Breast epithelium (tissue), 4 donors: ENCODE results near the gene MYH10. TPM values are rescaled to one million over a fixed set of nuclear protein-coding genes. Genes with fewer than 3 reads are reported as not detected.

Experiments used
- DNase-seq, 2 donors: peaks; one replicate each; pipeline ENCODE4 v3.0.0-alpha.2; 2019; ENCODE audit warnings: low spot score in 2 of 2
- H3K27ac ChIP-seq, 2 donors: fragments of 200-600 bp; sonication (generic) in 1 of 2; one replicate each; pipeline ENCODE4 v1.5.1; 2016 to 2019; ENCODE audit warnings: mild to moderate bottlenecking in 1 of 2
- H3K27me3 ChIP-seq, 2 donors: fragments of 200-600 bp; sonication (generic) in 1 of 2; one replicate each; pipeline versions ENCODE4 v1.5.1 to v1.6.0; 2017 to 2019; ENCODE audit warnings: control low read depth in 1 of 2, mild to moderate bottlenecking in 1 of 2
- H3K36me3 ChIP-seq: fragments of 200-600 bp; one replicate; pipeline ENCODE4 v1.5.1; 2019
- H3K4me1 ChIP-seq, 2 donors: fragments of 200-600 bp; sonication (generic); one replicate each; pipeline ENCODE4 v1.5.1; 2016 to 2019; ENCODE audit warnings: control low read depth in 1 of 2
- H3K4me3 ChIP-seq, 3 donors: fragments of 200-600 bp; sonication (generic); 1 replicate in 2 of 3; 2 replicates in 1 of 3; pipeline ENCODE4 v1.5.1; 2016 to 2019; ENCODE audit warnings: mild to moderate bottlenecking in 3 of 3, moderate library complexity in 2 of 3
- H3K9me3 ChIP-seq, 2 donors: fragments of 200-600 bp; sonication (generic) in 1 of 2; one replicate each; pipeline ENCODE4 v1.5.1; 2016 to 2019; ENCODE audit warnings: control low read depth in 1 of 2
- POLR2A ChIP-seq: fragments of 450-650 bp; IDR thresholded peaks from one replicate; pipeline ENCODE4 v1.6.1; 2016; ENCODE audit warnings: antibody characterized with exemption, mild to moderate bottlenecking, moderate library complexity
- POLR2AphosphoS5 ChIP-seq, 3 donors: sonication (generic); formaldehyde crosslinking; IDR thresholded peaks; one replicate each; pipeline ENCODE4 v1.6.1; 2017; ENCODE audit warnings: antibody characterized with exemption in 3 of 3
- intact Hi-C: fragments of 100-400 bp; cut with DNase I; formaldehyde crosslinking; loops from one replicate; pipeline ENCODE4 v1.15.1; 2023; ENCODE audit warnings: low total_unique reads
- total RNA-seq, 3 donors: library from RNA; depleted of rRNA; stranded (reverse); fragments of >200 nt; gene quantifications; one replicate each; pipeline ENCODE4 v1.1.0, GENCODE V29; 2016
- TF ChIP-seq, protein P1 (sequence below), 3 donors: fragments of 450-650 bp; IDR thresholded peaks; one replicate each; pipeline ENCODE4 v1.5.1; 2016 to 2017; ENCODE audit warnings: antibody characterized with exemption in 3 of 3, mild to moderate bottlenecking in 3 of 3, moderate library complexity in 3 of 3

MYH10 gene
- total RNA-seq, 3 donors from 2014 or later: 46.2 to 54.7 (median 46.7) TPM

DNA sequence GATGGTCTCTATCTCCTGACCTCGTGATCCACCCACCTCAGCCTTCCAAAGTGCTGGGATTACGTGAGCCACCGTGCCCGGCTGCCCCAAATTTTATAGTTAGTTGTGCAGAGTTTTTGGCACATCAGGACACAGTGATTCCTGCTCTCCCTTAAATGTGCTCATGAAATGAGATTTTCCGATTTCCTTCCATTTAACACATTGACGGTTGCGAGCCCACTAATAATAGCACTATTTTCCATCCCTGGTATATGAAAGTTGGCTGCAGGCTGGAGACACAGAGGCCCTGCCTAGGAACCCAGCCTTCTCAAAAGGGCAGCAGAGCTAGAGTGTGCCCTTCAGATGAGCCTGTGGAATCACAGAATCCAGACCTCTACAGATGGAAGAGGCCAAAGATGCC lies 17.4 kb upstream of the MYH10 start:
- intact Hi-C loops: no loop called here

DNA sequence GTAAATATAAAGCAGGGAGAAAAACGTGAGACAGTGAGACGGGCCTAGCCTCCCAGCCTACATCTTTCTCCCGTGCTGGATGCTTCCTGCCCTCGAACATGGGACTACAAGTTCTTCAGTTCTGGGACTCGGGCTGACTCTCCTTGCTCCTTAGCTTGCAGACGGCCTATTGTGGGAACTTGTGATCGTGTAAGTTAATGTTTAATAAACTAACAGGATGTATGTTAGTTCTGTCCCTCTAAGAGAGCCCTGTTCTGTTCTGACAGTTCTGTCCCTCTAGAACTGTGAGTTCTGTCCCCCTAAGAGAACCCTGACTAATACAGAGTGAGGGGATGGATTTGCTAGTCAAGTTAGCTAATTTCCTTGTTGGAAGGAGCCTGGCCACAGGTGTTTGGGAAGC lies 16.7 kb upstream of the MYH10 start:
- TF ChIP-seq POLR2AphosphoS5 (IDR thresholded peaks at IDR 0.05) (no peak), POLR2A (no peak)
- TF ChIP-seq, protein P1, sequence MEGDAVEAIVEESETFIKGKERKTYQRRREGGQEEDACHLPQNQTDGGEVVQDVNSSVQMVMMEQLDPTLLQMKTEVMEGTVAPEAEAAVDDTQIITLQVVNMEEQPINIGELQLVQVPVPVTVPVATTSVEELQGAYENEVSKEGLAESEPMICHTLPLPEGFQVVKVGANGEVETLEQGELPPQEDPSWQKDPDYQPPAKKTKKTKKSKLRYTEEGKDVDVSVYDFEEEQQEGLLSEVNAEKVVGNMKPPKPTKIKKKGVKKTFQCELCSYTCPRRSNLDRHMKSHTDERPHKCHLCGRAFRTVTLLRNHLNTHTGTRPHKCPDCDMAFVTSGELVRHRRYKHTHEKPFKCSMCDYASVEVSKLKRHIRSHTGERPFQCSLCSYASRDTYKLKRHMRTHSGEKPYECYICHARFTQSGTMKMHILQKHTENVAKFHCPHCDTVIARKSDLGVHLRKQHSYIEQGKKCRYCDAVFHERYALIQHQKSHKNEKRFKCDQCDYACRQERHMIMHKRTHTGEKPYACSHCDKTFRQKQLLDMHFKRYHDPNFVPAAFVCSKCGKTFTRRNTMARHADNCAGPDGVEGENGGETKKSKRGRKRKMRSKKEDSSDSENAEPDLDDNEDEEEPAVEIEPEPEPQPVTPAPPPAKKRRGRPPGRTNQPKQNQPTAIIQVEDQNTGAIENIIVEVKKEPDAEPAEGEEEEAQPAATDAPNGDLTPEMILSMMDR (IDR thresholded peaks at IDR 0.05): no peak
- no peaks in the 10 kb centered on the region for H3K27me3 ChIP-seq
- no peak for DNase-seq
- no peaks in the 10 kb centered on the region for H3K4me1 ChIP-seq
- no peak overlapping the region for H3K27ac ChIP-seq
- no peak overlapping the region for H3K4me3 ChIP-seq
- intact Hi-C loops: no loop called here
- no peaks in the 10 kb centered on the region for H3K9me3 ChIP-seq
- no peaks in the 10 kb centered on the region for H3K36me3 ChIP-seq

More for the DNA sequence above, 17.4 kb upstream of the MYH10 start:
- Histone ChIP-seq H3K36me3 (no peaks in the 10 kb centered on the region), H3K4me3 (no peak overlapping the region), H3K9me3 (no peaks in the 10 kb centered on the region), H3K27me3 (no peaks in the 10 kb centered on the region), H3K4me1 (no peaks in the 10 kb centered on the region), H3K27ac (no peak overlapping the region)
- DNase-seq: no peak
- TF ChIP-seq, protein P1 (IDR thresholded peaks at IDR 0.05): no peak
- TF ChIP-seq POLR2A (no peak), POLR2AphosphoS5 (IDR thresholded peaks at IDR 0.05) (no peak)

DNA sequence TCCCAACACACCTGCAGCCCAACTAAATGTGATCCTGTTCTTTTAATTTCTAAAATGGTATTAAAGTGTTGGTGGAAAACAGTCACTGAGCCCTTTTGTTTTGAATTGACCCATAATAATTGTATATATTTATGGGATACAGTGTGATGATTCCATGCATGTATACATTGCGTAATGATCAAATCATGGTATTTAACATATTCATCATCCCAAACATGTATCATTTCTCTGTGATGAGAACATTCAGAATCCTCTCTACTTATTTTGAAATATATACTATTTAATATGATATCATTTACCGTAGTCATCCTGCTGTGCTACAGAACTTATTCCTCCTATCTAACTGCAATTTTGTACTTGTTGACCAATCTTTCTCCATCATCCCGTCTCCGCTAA lies 14.0 kb upstream of the MYH10 start:
- intact Hi-C loops: no loop called here
- DNase-seq: no peak

GRCh38 chr17:8643855-8644506 lies 13.5 kb upstream of the MYH10 start:
- intact Hi-C loops: no loop called here
- Histone ChIP-seq H3K27ac (no peak overlapping the region), H3K27me3 (no peaks in the 10 kb centered on the region), H3K4me1 (no peaks in the 10 kb centered on the region), H3K9me3 (no peaks in the 10 kb centered on the region), H3K4me3 (no peak overlapping the region), H3K36me3 (no peaks in the 10 kb centered on the region)
- TF ChIP-seq POLR2AphosphoS5 (IDR thresholded peaks at IDR 0.05) (no peak), POLR2A (no peak)
- TF ChIP-seq, protein P1 (IDR thresholded peaks at IDR 0.05): no peak
- DNase-seq: no peak

More for the DNA sequence above, 14.0 kb upstream of the MYH10 start:
- no peaks in the 10 kb centered on the region for H3K4me1 ChIP-seq
- H3K9me3 ChIP-seq: no peaks in the 10 kb centered on the region
- H3K4me3 ChIP-seq: no peak overlapping the region
- TF ChIP-seq, protein P1 (IDR thresholded peaks at IDR 0.05): no peak
- no peak for TF ChIP-seq POLR2AphosphoS5 (IDR thresholded peaks at IDR 0.05)
- TF ChIP-seq POLR2A: no peak
- H3K36me3 ChIP-seq: no peaks in the 10 kb centered on the region
- H3K27me3 ChIP-seq: no peaks in the 10 kb centered on the region
- no peak overlapping the region for H3K27ac ChIP-seq

GRCh38 chr17:8639709-8640108 lies 9.2 kb upstream of the MYH10 start:
- no peak for DNase-seq
- no peaks in the 10 kb centered on the region for H3K27me3 ChIP-seq
- no peak overlapping the region for H3K4me3 ChIP-seq
- TF ChIP-seq, protein P1 (IDR thresholded peaks at IDR 0.05): no peak
- TF ChIP-seq POLR2AphosphoS5 (IDR thresholded peaks at IDR 0.05) (no peak), POLR2A (no peak)
- H3K36me3 ChIP-seq: no peaks in the 10 kb centered on the region
- H3K27ac ChIP-seq: no peak overlapping the region
- intact Hi-C loops: no loop called here
- H3K9me3 ChIP-seq: no peaks in the 10 kb centered on the region
- no peaks in the 10 kb centered on the region for H3K4me1 ChIP-seq
